ENCODE measurements around the gene CTSC. TPM values are rescaled to one million over a fixed set of nuclear protein-coding genes. Genes with fewer than 3 reads are reported as not detected.

CTSC gene
- total RNA-seq, 4 donors from 2014 or later: 22.1 to 59.0 (median 24.9) TPM

DNA sequence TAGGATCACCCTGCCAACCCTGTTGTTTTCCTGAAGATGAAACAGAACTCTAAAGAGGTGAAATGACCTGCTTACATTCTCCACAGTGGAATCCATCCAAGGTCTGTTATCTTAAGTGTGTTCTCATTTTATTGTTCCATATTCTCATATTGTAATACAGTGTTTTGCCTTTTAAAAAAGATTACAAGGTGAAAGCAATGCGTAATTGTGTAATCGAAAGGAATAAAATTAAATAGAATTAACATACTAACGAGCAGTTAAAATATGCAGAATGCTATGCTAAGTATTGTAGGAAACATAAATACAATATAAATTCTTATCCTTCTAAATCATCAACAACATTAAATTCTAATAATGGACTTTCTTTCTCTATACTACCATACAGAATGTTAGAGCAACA is 41.6 kb upstream of the CTSC start:
- Histone ChIP-seq H3K9me3 (no peaks in the 10 kb centered on the region), H3K27me3 (no peaks in the 10 kb centered on the region), H3K36me3 (no peaks in the 10 kb centered on the region), H3K4me3 (no peak overlapping the region), H3K27ac (replicated peaks in 1 of 4) (no peak overlapping the region), H3K4me1 (peaks cover 0 to 8% (median 3%) of the 10 kb centered on the region in 4 donors)
- DNase-seq (ENCODE audit: extremely low spot score): no peak
- TF ChIP-seq POLR2A (IDR thresholded peaks at IDR 0.05; ENCODE audit: low read depth): no peak
- no peak for TF ChIP-seq EP300 (IDR thresholded peaks at IDR 0.05)
- TF ChIP-seq, protein P1, sequence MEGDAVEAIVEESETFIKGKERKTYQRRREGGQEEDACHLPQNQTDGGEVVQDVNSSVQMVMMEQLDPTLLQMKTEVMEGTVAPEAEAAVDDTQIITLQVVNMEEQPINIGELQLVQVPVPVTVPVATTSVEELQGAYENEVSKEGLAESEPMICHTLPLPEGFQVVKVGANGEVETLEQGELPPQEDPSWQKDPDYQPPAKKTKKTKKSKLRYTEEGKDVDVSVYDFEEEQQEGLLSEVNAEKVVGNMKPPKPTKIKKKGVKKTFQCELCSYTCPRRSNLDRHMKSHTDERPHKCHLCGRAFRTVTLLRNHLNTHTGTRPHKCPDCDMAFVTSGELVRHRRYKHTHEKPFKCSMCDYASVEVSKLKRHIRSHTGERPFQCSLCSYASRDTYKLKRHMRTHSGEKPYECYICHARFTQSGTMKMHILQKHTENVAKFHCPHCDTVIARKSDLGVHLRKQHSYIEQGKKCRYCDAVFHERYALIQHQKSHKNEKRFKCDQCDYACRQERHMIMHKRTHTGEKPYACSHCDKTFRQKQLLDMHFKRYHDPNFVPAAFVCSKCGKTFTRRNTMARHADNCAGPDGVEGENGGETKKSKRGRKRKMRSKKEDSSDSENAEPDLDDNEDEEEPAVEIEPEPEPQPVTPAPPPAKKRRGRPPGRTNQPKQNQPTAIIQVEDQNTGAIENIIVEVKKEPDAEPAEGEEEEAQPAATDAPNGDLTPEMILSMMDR (IDR thresholded peaks at IDR 0.05): no peak
- no peak for TF ChIP-seq POLR2AphosphoS5 (IDR thresholded peaks at IDR 0.05)
- intact Hi-C loops (cut with DNase I): no loop called here
- 95% methylated on average over 3 of the region's 3 CpGs for WGBS

GRCh38 chr11:88378422-88379066 is 41.0 kb upstream of the CTSC start:
- 92% methylated on average over 4 of the region's 4 CpGs for WGBS
- Histone ChIP-seq H3K4me1 (peaks cover 0 to 2% (median 0%) of the 10 kb centered on the region in 4 donors), H3K9me3 (no peaks in the 10 kb centered on the region), H3K36me3 (no peaks in the 10 kb centered on the region), H3K27ac (replicated peaks in 1 of 4) (no peak overlapping the region), H3K4me3 (no peak overlapping the region), H3K27me3 (no peaks in the 10 kb centered on the region)
- DNase-seq (ENCODE audit: extremely low spot score): no peak
- intact Hi-C loops (cut with DNase I): no loop called here
- TF ChIP-seq, protein P1 (IDR thresholded peaks at IDR 0.05): no peak
- TF ChIP-seq POLR2AphosphoS5 (IDR thresholded peaks at IDR 0.05) (no peak), POLR2A (IDR thresholded peaks at IDR 0.05; ENCODE audit: low read depth) (no peak), EP300 (IDR thresholded peaks at IDR 0.05) (no peak)

- no peak for DNase-seq (ENCODE audit: extremely low spot score)
- Histone ChIP-seq H3K27ac (replicated peaks in 1 of 4) (no peak overlapping the region), H3K36me3 (no peaks in the 10 kb centered on the region), H3K4me3 (no peak overlapping the region), H3K4me1 (no peaks in the 10 kb centered on the region), H3K9me3 (no peaks in the 10 kb centered on the region), H3K27me3 (no peaks in the 10 kb centered on the region)
- TF ChIP-seq EP300 (IDR thresholded peaks at IDR 0.05) (no peak), POLR2AphosphoS5 (IDR thresholded peaks at IDR 0.05) (no peak), POLR2A (IDR thresholded peaks at IDR 0.05; ENCODE audit: low read depth) (no peak)
- TF ChIP-seq, protein P1 (IDR thresholded peaks at IDR 0.05): no peak
- intact Hi-C loops (cut with DNase I): no loop called here
Observed at GRCh38 chr11:88377646-88378045, 40.1 kb upstream of the CTSC start.

DNA sequence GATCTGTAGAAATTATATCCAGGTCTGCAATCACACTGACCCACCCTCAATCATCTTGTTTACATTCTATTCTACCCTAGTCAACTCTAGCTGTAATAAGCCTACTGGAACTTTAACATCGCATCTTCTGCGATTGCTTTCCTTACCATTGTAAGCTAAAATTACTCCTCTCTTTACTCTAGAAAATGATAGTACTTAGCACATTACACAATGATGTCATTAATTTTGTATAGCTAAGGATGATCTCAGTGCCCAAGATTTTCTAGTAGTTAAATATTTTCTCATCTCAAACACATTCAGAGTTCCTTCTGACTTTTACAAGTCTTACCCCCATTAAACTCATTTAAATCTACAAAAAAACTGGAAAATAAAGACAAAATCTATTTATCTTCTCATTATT is 39.6 kb upstream of the CTSC start:
- Histone ChIP-seq H3K27me3 (no peaks in the 10 kb centered on the region), H3K4me3 (no peak overlapping the region), H3K4me1 (no peaks in the 10 kb centered on the region), H3K27ac (replicated peaks in 1 of 4) (no peak overlapping the region), H3K9me3 (no peaks in the 10 kb centered on the region), H3K36me3 (no peaks in the 10 kb centered on the region)
- TF ChIP-seq POLR2AphosphoS5 (IDR thresholded peaks at IDR 0.05) (no peak), EP300 (IDR thresholded peaks at IDR 0.05) (no peak), POLR2A (IDR thresholded peaks at IDR 0.05; ENCODE audit: low read depth) (no peak)
- TF ChIP-seq, protein P1 (IDR thresholded peaks at IDR 0.05): no peak
- intact Hi-C loops (cut with DNase I): no loop called here
- 89% methylated on average over 2 of the region's 2 CpGs for WGBS
- DNase-seq (ENCODE audit: extremely low spot score): no peak
